ENCODE data around the gene ATP6AP2. TPM values are rescaled to one million over a fixed set of nuclear protein-coding genes. Genes with fewer than 3 reads are reported as not detected.
A peak's percentile ranks its signal among the peaks of the same experiment; 100 is the strongest.

Gene ATP6AP2
- total RNA-seq, 1 donor: 132 TPM

DNA sequence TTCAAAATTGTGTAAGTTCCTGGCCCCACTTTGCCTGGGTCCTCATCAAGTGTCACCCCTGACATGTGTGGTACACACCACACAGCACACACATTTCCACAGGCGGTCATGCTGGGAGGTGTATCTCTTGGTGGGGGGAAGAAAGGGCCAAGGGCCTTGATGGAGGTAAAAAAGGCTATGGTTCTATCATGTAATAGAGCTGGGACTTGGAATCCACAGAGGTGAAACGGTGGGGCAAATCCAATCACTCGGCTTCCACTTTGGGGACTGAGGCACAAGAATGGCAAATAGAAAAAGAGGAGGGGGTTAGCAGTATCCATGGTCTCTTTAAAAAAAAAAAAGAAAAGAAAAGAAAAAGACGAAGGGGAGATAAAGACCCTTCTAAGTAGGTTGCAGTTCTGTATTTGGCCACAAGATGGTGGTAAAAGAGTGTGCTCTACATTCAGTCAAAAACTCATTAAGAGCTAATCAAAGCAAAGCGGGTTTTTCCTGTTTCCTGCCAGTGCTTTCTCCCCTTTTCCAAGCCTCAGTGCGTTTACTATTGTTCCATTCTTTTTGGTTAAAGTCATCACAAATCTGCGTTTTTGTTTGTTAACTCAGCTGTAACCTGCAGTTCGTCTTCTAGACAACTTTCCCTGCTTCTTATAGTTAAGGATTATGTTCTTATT, 37.0 kb upstream of the ATP6AP2 start:
- Histone ChIP-seq H3K4me2 (ENCODE audit: insufficient read depth, low read length) (peak overlapping the region; percentile 46), H3K36me3 (ENCODE audit: insufficient read depth, low read length) (no peaks in the 10 kb centered on the region), H3K79me2 (ENCODE audit: insufficient read depth, low read length) (no peaks in the 10 kb centered on the region), H2AFZ (ENCODE audit: low read length) (peak overlapping the region; percentile 26), H3K9me3 (ENCODE audit: low read depth, low read length) (no peaks in the 10 kb centered on the region), H3K27me3 (ENCODE audit: insufficient read depth, low read length) (peaks cover 40% of the 10 kb centered on the region), H3K4me1 (ENCODE audit: insufficient read depth, low read length) (peaks cover 9% of the 10 kb centered on the region), H4K20me1 (ENCODE audit: insufficient read depth, low read length) (peaks cover 2% of the 10 kb centered on the region), H3K4me3 (ENCODE audit: insufficient read depth, low read length) (no peak overlapping the region), H3K27ac (ENCODE audit: low read depth, low read length) (no peak overlapping the region)
- DNase-seq (ENCODE audit: insufficient read length, low spot score, missing footprints): no peak
- TF ChIP-seq, protein P1, sequence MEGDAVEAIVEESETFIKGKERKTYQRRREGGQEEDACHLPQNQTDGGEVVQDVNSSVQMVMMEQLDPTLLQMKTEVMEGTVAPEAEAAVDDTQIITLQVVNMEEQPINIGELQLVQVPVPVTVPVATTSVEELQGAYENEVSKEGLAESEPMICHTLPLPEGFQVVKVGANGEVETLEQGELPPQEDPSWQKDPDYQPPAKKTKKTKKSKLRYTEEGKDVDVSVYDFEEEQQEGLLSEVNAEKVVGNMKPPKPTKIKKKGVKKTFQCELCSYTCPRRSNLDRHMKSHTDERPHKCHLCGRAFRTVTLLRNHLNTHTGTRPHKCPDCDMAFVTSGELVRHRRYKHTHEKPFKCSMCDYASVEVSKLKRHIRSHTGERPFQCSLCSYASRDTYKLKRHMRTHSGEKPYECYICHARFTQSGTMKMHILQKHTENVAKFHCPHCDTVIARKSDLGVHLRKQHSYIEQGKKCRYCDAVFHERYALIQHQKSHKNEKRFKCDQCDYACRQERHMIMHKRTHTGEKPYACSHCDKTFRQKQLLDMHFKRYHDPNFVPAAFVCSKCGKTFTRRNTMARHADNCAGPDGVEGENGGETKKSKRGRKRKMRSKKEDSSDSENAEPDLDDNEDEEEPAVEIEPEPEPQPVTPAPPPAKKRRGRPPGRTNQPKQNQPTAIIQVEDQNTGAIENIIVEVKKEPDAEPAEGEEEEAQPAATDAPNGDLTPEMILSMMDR (IDR thresholded peaks at IDR 0.05; ENCODE audit: extremely low read depth, low read depth, low read length): peak; percentile 85

DNA sequence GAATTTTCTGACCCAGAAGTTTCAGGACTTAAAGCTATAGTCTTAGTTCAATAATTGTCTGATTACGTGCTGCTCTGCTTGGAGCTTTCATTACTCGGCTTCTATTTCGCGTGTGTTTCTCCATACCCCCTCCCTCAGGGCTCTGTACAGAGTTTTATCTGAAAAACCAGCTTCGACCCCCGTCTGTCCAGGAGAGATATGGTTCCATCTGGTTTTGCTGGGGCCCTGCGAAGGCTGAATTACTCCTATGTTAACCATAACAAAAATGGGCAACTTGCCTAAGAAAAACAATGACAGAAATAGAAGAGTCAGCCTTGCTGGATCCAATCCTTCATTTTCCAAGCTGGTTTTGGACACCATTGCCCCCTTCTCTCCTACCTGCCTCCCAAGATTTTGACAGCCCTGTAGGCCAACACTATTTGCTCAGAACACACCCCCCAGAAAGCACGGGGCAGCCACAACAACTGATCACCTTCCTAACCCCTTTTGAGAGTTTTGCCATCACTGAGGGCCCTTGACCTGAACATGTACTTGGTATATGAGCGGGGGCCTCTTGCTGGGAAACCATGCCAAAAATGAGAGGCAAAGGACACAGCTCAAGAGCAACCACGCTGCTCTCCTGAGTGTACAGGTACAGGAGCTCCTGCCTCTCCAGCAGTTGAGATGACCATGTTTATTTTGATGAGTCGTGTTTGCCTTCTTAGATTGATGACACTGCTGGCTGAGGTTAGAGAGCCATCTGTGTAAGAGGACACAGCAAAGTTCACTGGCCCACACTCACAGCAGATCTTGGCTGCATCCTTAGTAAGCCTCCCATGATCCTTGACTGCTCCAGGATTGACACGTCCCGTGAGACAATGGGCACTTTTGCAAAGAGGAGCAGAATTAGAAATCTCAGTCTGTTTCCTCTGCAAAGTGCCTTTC, 36.2 kb upstream of the ATP6AP2 start:
- Histone ChIP-seq H3K4me3 (ENCODE audit: insufficient read depth, low read length) (no peak overlapping the region), H2AFZ (ENCODE audit: low read length) (no peak overlapping the region), H3K36me3 (ENCODE audit: insufficient read depth, low read length) (no peaks in the 10 kb centered on the region), H3K27me3 (ENCODE audit: insufficient read depth, low read length) (peaks cover 32% of the 10 kb centered on the region), H3K4me2 (ENCODE audit: insufficient read depth, low read length) (peak overlapping the region; percentile 46), H4K20me1 (ENCODE audit: insufficient read depth, low read length) (peaks cover 2% of the 10 kb centered on the region), H3K4me1 (ENCODE audit: insufficient read depth, low read length) (peaks cover 5% of the 10 kb centered on the region), H3K79me2 (ENCODE audit: insufficient read depth, low read length) (no peaks in the 10 kb centered on the region), H3K9me3 (ENCODE audit: low read depth, low read length) (no peaks in the 10 kb centered on the region), H3K27ac (ENCODE audit: low read depth, low read length) (no peak overlapping the region)
- TF ChIP-seq, protein P1 (IDR thresholded peaks at IDR 0.05; ENCODE audit: extremely low read depth, low read depth, low read length): no peak
- DNase-seq (ENCODE audit: insufficient read length, low spot score, missing footprints): no peak

DNA sequence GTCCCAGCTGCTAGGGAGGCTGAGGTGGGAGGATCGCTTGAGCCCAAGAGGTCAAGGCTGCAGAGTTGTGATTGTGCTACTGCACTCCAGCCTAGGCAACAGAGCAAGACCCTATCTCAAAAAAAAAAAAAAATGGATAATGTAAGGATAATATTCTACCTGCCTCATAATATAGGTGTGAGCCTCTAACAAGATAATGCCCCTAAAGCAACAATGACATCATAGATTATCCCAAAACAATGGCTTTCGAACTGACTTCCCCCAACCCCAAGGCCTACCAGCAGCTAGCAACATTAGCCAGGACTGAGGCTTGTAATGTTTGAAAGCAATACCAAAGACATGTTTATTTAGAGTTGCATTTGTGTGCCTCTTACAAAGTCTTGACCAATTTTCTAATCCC, 33.9 kb upstream of the ATP6AP2 start:
- Histone ChIP-seq H4K20me1 (ENCODE audit: insufficient read depth, low read length) (peaks cover 2% of the 10 kb centered on the region), H3K36me3 (ENCODE audit: insufficient read depth, low read length) (no peaks in the 10 kb centered on the region), H3K4me2 (ENCODE audit: insufficient read depth, low read length) (no peak overlapping the region), H3K27me3 (ENCODE audit: insufficient read depth, low read length) (peaks cover 29% of the 10 kb centered on the region), H3K4me1 (ENCODE audit: insufficient read depth, low read length) (no peaks in the 10 kb centered on the region), H3K9me3 (ENCODE audit: low read depth, low read length) (no peaks in the 10 kb centered on the region), H3K79me2 (ENCODE audit: insufficient read depth, low read length) (no peaks in the 10 kb centered on the region), H3K27ac (ENCODE audit: low read depth, low read length) (no peak overlapping the region), H3K4me3 (ENCODE audit: insufficient read depth, low read length) (no peak overlapping the region), H2AFZ (ENCODE audit: low read length) (no peak overlapping the region)
- DNase-seq (ENCODE audit: insufficient read length, low spot score, missing footprints): no peak
- TF ChIP-seq, protein P1 (IDR thresholded peaks at IDR 0.05; ENCODE audit: extremely low read depth, low read depth, low read length): no peak

DNA sequence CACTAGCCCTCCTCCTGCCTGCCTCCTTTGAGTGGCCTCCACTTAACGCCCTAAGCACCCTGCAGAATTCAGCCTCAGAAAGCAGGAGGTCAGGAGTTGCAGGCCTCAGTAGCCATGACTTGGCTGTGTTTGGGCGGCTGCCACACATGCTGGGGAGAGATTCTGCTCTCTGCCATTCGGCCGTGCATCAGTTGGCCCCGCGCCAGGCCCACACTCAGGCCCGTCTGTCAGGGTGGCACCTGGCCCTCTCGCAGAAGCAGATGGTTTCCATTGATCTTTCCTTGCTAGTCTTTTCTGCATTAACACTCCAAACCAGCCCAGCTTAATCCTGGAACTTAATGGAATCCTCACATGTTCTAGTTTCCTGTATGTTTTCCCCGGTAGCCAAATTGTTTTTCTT, 30.7 kb upstream of the ATP6AP2 start:
- no peak for DNase-seq (ENCODE audit: insufficient read length, low spot score, missing footprints)
- TF ChIP-seq, protein P1 (IDR thresholded peaks at IDR 0.05; ENCODE audit: extremely low read depth, low read depth, low read length): no peak
- Histone ChIP-seq H3K4me3 (ENCODE audit: insufficient read depth, low read length) (no peak overlapping the region), H2AFZ (ENCODE audit: low read length) (no peak overlapping the region), H4K20me1 (ENCODE audit: insufficient read depth, low read length) (no peaks in the 10 kb centered on the region), H3K4me1 (ENCODE audit: insufficient read depth, low read length) (no peaks in the 10 kb centered on the region), H3K27me3 (ENCODE audit: insufficient read depth, low read length) (peaks cover 43% of the 10 kb centered on the region), H3K4me2 (ENCODE audit: insufficient read depth, low read length) (no peak overlapping the region), H3K36me3 (ENCODE audit: insufficient read depth, low read length) (no peaks in the 10 kb centered on the region), H3K27ac (ENCODE audit: low read depth, low read length) (no peak overlapping the region), H3K79me2 (ENCODE audit: insufficient read depth, low read length) (no peaks in the 10 kb centered on the region), H3K9me3 (ENCODE audit: low read depth, low read length) (no peaks in the 10 kb centered on the region)

Measured in osteoblast (primary cell).